ENCODE results near the gene ZNF383. TPM values are rescaled to one million over a fixed set of nuclear protein-coding genes. Genes with fewer than 3 reads are reported as not detected.

Gene ZNF383
- total and polyA plus RNA-seq, 9 of the 15 experiments (the other 6 are each of a cell fraction or from before 2014, with no cell fraction given) = 2.0 to 8.2 (median 5.3) TPM

- peak; percentile 86 for TF ChIP-seq ZBTB40 (IDR thresholded peaks at IDR 0.05)
- no peak for TF ChIP-seq ZBTB40 (CRISPR knock-in tag; IDR thresholded peaks at IDR 0.05)
- TF ChIP-seq ZNF589 (CRISPR knock-in tag; IDR thresholded peaks at IDR 0.05; ENCODE audit: low read depth) = peak; percentile 59; the same call in 1 of the 2 replicates
- no peak for TF ChIP-seq ZC3H11A (IDR thresholded peaks at IDR 0.05; ENCODE audit: low read depth, low read length)
- no peak for TF ChIP-seq ZEB2 (IDR thresholded peaks at IDR 0.05)
- peak; percentile 24; the same call in 1 of the 2 replicates for TF ChIP-seq L3MBTL2 (IDR thresholded peaks at IDR 0.05)
These were observed 45.3 kb upstream of the ZNF383 start, which contains the start of gene ZNF585A (continued) for GRCh38 chr19:37172368-37173366.
